Left hindlimb (tissue), 1 donor: ENCODE measurements around the gene EFCAB13.
"Not testable (repeated sequence)": the region's sequence is repeated elsewhere in the genome, so short reads cannot be mapped to it uniquely, and the experiment has no call there.

ENCODE experiments used
- DNase-seq: peaks from one replicate; pipeline ENCODE4 v3.0.0-alpha.2; 2018

EFCAB13 gene

GRCh38 chr17:47330548-47330947 lies 6.8 kb downstream of the EFCAB13 start:
- no peak for DNase-seq

DNA sequence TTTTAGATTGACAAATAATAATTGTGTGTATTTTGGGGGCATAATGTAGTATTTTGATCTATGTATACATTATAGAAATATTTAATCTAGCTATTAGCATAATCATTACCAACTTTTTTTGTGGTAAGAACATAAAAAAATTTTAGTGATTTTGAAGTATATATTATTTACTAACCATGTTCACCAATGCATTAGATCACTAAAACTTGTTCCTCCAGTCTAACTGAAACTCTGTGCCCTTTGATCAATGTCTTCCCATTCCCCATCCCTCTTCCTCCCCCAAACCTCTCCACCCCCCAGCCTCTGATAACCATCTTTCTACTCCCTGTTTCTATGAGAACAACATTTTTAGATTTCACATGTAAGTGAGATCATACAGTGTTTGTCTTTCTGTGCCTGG lies 8.5 kb downstream of the EFCAB13 start:
- DNase-seq: no peak

DNA sequence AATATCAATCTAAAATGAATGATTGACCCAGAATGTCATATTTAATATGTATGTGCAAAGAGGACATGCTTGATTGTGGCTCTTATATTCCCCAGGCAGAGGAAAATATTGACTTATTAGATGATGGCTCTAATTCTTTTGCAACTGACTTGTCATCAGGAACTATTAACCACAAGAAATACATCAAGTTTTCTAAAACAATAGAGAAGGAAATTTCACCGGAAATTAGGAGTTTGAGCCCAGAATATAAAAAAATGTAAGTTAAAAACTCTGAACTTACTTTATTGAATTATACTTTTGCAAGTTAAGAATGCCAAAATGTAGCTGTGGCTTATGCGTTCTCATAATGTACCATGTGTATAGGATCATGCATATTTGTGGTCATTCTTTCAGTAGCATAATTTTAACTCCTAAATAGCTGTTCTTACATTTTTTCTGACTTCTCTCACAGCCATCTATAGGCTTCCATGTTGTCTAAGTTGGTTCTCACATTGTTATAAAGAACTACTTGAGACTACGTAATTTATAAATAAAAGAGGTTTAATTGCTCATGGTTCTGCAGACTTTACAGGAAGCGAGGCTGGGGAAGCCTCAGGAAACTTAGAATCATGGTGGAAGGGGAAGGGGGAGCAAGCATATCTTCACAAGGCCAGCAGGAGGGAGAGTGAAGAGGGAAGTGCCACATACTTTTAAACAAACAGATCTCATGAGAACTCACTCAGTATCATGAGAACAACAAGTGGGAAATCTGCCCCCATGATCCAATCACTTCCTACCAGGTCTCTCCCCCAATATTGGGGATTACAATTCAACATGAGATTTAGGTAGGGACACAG lies 11.6 kb downstream of the EFCAB13 start:
- DNase-seq: no peak

DNA sequence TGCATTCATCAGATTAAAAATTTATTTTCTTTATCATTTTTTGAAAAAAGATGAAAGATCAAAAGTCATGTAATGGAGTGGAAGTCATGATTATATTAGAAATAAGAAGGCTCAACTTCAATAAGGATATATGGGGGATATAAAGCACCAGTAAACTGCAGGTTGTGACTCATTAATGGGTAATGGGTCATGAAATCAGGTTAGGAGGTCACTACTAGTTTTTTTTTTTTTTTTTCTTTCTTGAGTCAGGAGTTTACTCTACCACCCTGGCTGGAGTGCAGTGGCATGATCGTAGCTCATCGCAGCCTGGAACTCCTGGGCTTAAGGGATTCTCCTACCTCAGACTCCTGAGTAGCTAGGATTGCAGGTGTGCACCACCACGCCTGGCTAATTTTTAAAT lies 14.3 kb downstream of the EFCAB13 start:
- DNase-seq: no peak

- DNase-seq: no peak
Measured at GRCh38 chr17:47352848-47353247, 29.1 kb downstream of the EFCAB13 start.

- no peak for DNase-seq
Measured at GRCh38 chr17:47358652-47359051, 34.9 kb downstream of the EFCAB13 start.

GRCh38 chr17:47363171-47363570 lies 39.4 kb downstream of the EFCAB13 start:
- no peak for DNase-seq

GRCh38 chr17:47367257-47367656 lies 43.5 kb downstream of the EFCAB13 start:
- DNase-seq: no peak

DNA sequence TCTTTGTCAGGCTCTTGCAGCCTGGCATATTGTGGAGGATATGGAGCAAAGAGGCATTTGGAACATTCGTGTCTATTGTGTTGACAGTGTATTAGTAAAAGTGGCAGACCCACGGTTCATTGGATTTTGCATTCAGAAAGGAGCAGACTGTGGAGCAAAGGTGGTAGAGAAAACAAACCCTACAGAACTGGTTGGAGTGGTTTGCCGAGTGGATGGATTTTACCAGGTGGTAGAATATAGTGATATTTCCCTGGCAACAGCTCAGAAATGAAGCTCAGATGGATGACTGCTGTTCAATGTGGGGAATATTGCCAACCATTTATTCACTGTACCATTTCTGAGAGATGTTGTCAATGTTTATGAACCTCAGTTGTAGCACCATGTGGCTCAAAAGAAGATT lies 44.5 kb downstream of the EFCAB13 start:
- DNase-seq: no peak

DNA sequence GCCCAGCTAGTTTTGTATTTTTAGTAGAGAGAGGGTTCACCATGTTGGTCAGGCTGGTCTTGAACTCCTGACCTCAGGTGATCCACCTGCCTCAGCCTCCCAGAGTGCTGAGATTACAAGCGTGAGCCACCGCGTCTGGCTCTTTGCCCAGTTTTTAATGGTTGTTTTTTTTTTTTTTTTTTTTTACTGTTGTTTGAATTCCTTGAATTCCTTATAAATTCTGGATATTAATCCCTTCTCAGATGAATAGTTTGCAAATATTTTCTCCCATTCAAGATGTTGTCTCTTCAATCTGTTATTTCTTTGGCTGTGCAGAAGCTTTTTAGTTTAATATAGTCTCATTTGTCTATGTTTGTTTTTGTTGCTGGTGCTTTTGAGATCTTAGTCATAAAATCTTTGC lies 47.1 kb downstream of the EFCAB13 start:
- not testable (repeated sequence) for DNase-seq

- DNase-seq: no peak
Measured at GRCh38 chr17:47373002-47373401, 49.2 kb downstream of the EFCAB13 start.

DNA sequence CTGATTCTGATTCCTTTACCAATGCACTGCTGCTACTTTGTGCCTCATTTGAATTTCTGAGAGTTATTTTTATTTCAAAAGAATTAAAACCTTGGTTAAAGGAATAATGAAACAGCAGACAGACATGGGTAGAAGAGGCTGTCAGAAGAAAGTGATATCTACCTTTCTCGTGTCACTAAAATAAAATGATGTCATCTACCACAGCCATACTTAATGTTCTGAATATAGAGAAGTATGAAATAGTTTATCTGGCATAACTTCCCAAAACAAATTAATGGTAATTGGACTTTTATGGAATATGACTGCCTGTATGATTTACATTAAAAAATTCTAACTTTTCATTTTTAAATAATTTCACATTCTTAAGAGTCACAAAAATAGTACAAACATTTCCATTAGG lies 52.5 kb downstream of the EFCAB13 start:
- DNase-seq: no peak

GRCh38 chr17:47388825-47389224 lies 65.1 kb downstream of the EFCAB13 start:
- DNase-seq: no peak

DNA sequence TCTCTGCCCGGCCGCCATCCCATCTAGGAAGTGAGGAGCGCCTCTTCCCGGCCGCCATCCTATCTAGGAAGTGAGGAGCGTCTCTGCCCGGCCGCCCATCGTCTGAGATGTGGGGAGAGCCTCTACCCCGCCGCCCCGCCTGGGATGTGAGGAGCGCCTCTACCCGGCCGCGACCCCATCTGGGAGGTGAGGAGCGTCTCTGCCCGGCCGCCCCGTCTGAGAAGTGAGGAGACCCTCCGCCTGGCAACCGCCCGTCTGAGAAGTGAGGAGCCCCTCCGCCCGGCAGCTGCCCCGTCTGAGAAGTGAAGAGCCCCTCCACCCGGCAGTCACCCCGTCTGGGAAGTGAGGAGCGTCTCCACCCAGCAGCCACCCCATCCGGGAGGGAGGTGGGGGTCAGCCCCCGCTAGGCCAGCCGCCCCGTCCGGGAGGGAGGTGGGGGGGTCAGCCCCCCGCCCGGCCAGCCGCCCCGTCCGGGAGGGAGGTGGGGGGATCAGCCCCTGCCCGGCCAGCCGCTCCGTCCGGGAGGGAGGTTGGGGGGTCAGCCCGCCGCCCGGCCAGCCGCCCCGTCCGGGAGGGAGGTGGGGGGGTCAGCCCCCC lies 73.9 kb downstream of the EFCAB13 start:
- not testable (repeated sequence) for DNase-seq

DNA sequence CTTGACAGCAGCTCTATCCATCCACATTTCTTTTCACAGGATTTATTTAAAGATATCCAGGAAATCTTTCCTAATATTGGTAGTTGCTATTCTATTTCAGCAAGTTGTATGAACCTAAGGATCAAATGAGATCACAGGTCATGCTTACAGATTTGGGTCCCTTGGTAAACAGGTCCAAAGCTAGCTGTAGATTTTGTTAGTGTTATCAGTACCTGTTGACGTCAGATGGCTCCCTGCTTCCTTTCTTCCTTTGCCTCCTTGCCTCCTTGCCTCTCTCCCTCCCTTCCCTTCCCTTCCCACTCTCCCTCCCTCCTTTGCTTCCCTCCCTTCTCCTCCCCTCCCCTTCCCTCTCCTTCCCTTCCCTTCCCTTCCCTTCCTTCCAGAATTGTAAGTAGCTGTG lies 76.6 kb downstream of the EFCAB13 start:
- no peak for DNase-seq

DNA sequence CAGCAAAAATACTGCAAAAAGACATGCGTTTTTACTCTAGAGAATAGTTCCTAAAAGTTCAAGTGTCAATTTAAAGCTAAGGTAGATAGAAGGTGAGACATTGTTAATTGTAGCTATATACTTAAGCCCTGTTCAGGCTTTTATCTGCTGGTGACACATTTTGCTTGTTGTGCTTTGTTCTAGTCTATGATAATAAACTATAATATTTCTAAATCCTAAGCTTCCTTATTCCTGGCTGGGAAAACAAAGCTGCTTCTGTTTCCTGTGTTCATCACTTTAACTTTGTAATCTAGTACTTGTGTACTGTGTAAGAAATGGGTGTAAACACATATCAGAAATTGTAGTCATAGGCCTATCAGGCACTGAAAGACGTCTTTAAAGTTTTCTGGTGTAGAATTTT lies 77.3 kb downstream of the EFCAB13 start:
- no peak for DNase-seq

DNA sequence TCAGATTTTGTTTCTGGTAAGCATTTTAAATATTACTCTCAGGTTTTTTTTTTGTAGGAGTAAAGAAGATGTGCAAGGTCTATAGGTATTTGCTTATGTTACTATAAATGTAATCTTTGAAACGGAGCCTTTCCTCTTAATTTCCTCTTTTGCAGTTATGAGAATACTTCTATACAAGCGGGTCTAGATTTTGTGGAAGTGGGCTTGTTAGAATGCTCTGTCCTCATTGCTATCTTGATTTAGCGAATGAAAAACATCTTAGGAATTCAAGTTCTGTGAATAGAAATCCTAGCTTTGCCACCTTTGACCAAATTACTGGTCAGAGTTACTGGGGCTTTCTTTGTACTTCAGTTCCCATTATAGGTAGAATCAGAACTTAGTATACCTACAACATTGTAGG lies 80.3 kb downstream of the EFCAB13 start:
- DNase-seq: no peak

DNA sequence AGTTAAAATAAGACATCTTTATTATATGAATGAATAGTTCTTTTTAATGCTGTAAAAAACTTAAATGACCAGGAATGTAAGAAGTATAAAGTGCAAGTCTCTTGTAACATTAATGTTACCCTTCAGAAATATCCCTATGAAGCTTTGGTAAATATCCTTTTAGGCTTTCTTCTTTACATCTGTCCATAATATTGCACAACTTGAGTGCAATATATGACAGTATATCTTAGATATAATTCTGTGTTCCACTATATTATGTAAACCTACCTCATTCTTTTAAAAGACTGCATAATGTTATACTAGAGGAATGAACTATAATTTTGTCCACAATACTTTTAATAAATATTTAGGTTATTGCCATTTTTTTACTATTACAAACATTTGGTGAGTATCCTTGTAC lies 81.1 kb downstream of the EFCAB13 start:
- no peak for DNase-seq

DNA sequence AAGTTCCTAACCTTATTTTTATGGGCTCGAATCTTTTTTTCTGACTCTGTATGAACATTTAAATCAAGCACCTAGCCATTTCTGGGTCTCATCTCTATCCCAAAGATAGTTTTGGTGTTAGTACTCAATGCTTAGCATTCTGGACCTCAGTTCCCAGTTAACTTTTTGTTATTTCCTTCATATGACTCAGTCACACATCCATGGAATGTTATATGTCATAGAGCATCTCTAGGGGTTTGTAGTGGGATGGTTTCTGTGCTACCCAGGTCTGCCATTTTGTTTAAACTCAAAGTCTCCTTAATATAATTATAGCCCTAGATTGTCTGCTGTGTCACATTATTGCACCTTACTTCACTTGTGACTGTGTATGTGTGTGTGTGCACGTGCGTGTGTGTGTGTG lies 90.1 kb downstream of the EFCAB13 start:
- no peak for DNase-seq

GRCh38 chr17:47414612-47415011 lies 90.9 kb downstream of the EFCAB13 start:
- DNase-seq: no peak

GRCh38 chr17:47423406-47424295 lies 99.9 kb downstream of the EFCAB13 start:
- peak; percentile 32 for DNase-seq

- DNase-seq: not testable (repeated sequence)
Measured at GRCh38 chr17:47425233-47425632, 101.5 kb downstream of the EFCAB13 start.

DNA sequence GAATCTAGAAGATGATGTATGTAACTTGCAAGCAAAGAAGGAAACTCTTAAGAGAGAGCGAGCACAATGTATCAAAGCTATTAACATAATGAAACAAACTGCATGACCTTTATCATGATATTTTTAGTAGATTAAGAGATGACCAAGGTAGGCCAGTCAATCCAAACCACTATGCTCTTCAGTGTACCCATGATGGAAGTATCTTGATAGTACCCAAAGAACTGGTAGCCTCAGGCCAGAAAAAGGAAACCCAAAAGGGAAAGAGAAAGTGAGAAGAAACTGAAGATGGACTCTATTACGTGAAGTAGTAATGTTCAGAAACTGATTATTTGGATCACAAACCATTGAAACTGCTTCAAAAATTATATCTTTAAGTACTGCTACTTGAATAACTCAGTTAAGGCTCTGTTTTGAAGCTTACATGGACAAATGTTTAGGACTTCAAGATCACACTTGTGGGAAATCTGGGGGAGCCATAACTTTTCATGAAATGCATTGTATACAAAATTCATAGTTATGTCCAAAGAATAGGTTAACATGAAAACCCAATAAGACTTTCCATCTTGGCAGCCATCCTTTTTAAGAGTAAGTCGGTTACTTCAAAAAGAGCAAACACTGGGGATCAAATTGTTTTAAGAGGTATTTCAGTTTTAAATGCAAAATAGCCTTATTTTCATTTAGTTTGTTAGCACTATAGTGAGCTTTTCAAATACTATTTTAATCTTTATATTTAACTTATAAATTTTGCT lies 102.3 kb downstream of the EFCAB13 start:
- not testable (repeated sequence) for DNase-seq
